Body of pancreas (tissue), 4 donors: Measurements from ENCODE around the gene CELSR1.

Experiments used
- POLR2A ChIP-seq, 3 donors: fragments of 450-650 bp; IDR thresholded peaks; one replicate each; pipeline ENCODE4 v1.6.1; 2016; ENCODE audit warnings: antibody characterized with exemption in 3 of 3, mild to moderate bottlenecking in 2 of 3
- TF ChIP-seq, protein P1 (sequence below), 7 experiments: fragments of 450-650 bp in 4 of 7; fragments of 200-600 bp in 3 of 7; sonication (generic) in 3 of 7; IDR thresholded peaks; one replicate each; pipeline ENCODE4 v1.5.1; 2016 to 2019; ENCODE audit warnings: antibody characterized with exemption in 7 of 7

DNA sequence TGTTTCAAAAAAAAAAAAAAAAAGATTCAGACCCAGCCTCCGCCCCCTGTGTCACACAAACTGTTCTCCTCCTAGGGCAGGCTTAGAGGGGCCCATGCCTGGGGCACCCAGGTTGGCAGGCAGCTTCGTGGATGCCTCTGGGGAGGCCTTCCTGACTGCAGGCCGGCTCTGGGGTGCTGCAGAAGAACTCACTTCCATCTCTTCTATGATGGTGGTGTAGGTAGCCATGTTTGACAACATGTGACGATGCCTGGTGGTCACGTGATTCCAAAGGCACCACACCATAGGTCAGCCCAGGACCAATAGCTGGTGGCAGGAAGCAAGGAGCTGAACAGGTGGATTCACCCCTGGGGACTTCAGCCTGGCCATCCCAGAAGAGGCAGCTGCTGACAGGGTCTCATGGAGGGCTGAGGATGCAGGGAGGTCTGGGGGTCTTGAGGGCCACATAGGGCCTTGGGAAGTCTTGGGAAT lies 24.1 kb upstream of the CELSR1 start:
- TF ChIP-seq, protein P1, sequence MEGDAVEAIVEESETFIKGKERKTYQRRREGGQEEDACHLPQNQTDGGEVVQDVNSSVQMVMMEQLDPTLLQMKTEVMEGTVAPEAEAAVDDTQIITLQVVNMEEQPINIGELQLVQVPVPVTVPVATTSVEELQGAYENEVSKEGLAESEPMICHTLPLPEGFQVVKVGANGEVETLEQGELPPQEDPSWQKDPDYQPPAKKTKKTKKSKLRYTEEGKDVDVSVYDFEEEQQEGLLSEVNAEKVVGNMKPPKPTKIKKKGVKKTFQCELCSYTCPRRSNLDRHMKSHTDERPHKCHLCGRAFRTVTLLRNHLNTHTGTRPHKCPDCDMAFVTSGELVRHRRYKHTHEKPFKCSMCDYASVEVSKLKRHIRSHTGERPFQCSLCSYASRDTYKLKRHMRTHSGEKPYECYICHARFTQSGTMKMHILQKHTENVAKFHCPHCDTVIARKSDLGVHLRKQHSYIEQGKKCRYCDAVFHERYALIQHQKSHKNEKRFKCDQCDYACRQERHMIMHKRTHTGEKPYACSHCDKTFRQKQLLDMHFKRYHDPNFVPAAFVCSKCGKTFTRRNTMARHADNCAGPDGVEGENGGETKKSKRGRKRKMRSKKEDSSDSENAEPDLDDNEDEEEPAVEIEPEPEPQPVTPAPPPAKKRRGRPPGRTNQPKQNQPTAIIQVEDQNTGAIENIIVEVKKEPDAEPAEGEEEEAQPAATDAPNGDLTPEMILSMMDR (IDR thresholded peaks at IDR 0.05): no peak
- TF ChIP-seq POLR2A (IDR thresholded peaks at IDR 0.05): no peak
